IPS DF 4.7 (cell line): ENCODE results near the gene FER.

Experiments used
- DNase-seq: peaks from one replicate; pipeline ENCODE4 v3.0.0-alpha.2; 2013; ENCODE audit warnings: low spot score; ENCODE audit errors: extremely low read depth

FER gene

DNA sequence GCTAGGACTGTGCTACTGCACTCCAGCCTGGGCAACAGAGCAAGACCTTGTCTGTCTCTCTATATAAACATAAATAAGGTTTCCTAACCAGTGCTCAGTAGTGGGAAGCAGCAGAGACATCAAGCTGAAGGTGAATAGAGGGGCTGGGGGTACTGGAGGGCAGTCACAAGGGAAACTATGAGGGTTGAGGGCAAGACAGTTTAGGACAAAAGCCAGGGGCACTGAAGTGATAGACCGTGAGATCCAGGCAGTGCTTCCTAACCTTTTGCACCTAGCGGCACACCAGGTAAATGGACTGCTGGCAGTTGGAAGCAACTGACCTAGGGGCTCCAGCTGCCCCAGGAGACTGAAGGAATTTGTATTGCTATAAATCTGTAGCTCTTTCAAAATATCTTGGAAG lies 483.6 kb downstream of the FER start:
- DNase-seq: no peak

DNA sequence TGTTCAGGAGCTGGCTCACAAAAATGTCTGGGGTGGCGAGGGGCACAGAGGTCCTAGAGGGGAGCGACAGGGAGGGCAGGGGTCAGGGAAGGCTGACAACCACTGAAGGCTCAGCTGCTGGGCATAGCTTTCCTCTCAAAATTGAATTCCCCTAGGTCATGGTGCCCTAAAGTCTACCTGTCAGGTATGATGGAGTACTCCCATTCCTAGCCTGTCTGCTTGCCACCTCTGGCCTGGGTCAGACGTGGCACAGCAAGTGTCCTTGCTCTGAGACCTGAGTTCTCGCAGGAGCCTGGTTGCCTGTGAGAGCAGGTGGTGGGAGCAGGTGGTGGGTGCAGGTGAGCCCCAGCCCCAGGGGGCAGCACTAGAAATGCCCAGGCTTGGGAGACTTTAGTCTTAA lies 486.7 kb downstream of the FER start:
- no peak for DNase-seq

DNA sequence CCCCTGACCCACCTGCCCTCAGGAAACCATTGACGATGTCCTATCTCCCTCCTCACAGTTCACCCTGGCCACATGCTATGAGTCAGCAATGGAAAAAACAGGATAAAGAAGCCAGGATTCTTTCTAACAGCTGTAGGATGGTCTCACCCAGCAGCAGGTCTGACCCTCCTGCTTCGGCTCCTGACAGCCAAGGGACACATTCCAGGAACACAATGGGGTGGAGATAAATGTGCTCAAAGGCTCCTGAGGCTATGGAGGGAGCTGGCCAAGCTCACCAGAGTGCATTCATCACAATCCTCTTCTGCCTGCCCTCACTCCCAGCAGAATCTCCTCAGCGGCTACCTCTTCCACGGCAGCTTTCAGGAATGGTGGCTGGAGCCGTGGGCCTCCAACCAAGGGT lies 491.8 kb downstream of the FER start:
- no peak for DNase-seq

DNA sequence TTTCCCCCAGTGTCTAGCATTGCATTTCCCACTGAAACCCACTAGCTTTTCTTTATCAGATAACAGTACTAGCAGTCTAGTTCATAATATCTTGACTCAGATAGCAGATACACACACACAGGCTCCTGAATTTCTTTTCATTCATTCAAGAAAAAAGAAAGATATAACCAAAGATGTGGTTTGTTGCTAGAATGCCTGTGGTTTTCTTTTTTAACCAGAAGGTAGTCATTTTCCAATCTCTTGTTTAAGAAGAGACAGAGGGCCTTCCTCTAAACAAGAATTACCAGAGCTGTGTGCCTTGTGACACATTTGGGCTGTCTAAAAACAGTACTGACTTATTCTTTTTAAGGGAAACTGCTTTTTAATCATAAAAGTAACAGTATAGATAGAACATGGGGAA lies 494.8 kb downstream of the FER start:
- no peak for DNase-seq

DNA sequence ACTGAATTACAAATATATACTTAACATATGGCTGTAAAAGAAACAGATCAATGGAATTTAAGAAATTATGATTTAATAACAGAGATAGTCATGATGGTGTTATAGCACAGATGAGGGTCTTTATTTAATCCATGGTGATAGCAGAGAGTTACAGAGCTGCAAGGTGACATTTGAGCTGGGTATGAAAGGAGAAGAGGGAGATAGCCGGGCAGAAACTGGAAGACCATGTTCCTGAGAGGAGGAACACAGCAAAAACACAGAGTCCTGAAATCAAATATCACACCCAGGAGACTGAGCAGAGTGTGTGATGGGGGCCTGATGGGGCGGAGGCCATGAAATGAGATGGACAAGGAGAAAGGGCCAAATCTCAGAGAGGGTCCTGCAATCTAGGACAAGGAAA lies 498.7 kb downstream of the FER start:
- DNase-seq: no peak
